Astrocyte (in vitro differentiated cells and primary cell): ENCODE measurements around the gene SLC4A2.

Experiments
- CTCF ChIP-seq: IDR thresholded peaks from 2 replicates; pipeline ENCODE4 v1.5.1; 2011; ENCODE audit warnings: low read depth, mild to moderate bottlenecking, inconsistent platforms, low read length, moderate library complexity; ENCODE audit not compliant: insufficient read depth
- EZH2 ChIP-seq: IDR thresholded peaks from 2 replicates; pipeline ENCODE4 v1.6.1; 2012; ENCODE audit warnings: mild to moderate bottlenecking, low read length, inconsistent platforms; ENCODE audit not compliant: insufficient read depth

DNA sequence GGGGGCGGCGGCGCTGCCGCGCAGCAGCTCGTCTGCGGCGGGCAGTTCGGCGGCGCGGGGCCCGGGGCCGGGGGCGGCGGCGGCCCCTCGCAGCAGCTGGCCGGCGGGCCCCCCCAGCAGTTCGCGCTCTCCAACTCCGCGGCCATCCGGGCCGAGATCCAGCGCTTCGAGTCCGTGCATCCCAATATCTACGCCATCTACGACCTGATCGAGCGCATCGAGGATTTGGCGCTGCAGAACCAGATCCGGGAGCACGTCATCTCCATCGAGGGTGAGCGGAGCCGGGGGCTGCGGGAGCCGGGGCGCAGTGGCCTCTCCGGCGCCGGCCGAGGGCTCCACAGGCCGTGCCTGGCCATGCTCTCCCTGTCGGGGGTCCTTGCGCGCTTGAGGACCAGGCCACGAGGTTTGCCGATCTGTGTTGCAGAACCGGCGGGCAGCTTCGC, 27.4 kb downstream of the SLC4A2 start:
- no peak for TF ChIP-seq EZH2
- no peak for TF ChIP-seq CTCF
